Gastroesophageal sphincter (tissue), 3 donors: ENCODE measurements around the gene ADCY10.

Experiments
- CTCF ChIP-seq, 4 experiments: fragments of 200-600 bp in 2 of 4; fragments of 450-650 bp in 2 of 4; sonication (generic) in 1 of 4; IDR thresholded peaks; one replicate each; pipeline ENCODE4 v1.5.1; 2017 to 2019; ENCODE audit warnings: antibody characterized with exemption in 4 of 4, mild to moderate bottlenecking in 2 of 4, moderate library complexity in 2 of 4
- POLR2A ChIP-seq, 2 donors: fragments of 450-650 bp; IDR thresholded peaks; one replicate each; pipeline ENCODE4 v1.6.1; 2017; ENCODE audit warnings: antibody characterized with exemption in 2 of 2, mild to moderate bottlenecking in 2 of 2, moderate library complexity in 1 of 2
- POLR2AphosphoS5 ChIP-seq: sonication (generic); formaldehyde crosslinking; IDR thresholded peaks from one replicate; pipeline ENCODE4 v1.6.1; 2017; ENCODE audit warnings: antibody characterized with exemption

- TF ChIP-seq CTCF (IDR thresholded peaks at IDR 0.05) (no peak), POLR2AphosphoS5 (no peak), POLR2A (IDR thresholded peaks at IDR 0.05) (no peak)
Observed at GRCh38 chr1:167812972-167813371, 101.0 kb downstream of the ADCY10 start.
